ENCODE data around the gene JADE2. TPM values are rescaled to one million over a fixed set of nuclear protein-coding genes. Genes with fewer than 3 reads are reported as not detected.

JADE2 gene
- total and polyA plus RNA-seq, 2 of the 8 experiments (the other 6 are each of a cell fraction or from before 2014, with no cell fraction given), result 19.2 to 55.8 TPM

GRCh38 chr5:134517553-134517952, 7.9 kb upstream of the JADE2 start (continued):
- no peak for TF ChIP-seq NRF1 (IDR thresholded peaks at IDR 0.05; ENCODE audit: low read depth, low read length)

Measured in H1 (cell line).